IMR-90 (cell line): ENCODE data around the gene SFXN2. TPM values are rescaled to one million over a fixed set of nuclear protein-coding genes. Genes with fewer than 3 reads are reported as not detected.

Source experiments
- ATAC-seq: fragments of 200-7000 bp; cut with Tn5 transposase; 2 replicates; pipeline ENCODE4 v1.9.1; 2020; ENCODE audit warnings: low read depth, mild to moderate bottlenecking, moderate library complexity
- BruUV-seq: library from RNA; stranded (reverse); fragments of 400-500 nt; replicated peaks from 2 replicates; lab custom pipeline; 2021; lab: Mats Ljungman, UMichigan
- CTCF ChIA-PET: fragments of 300-600 bp; formaldehyde crosslinking; extraction: SDS; loops from one replicate; lab custom pipeline; 2021; ENCODE audit warnings: antibody characterized with exemption; lab: Yijun Ruan, JAX
- POLR2A ChIA-PET: fragments of 300-600 bp; sonication (Branson Sonifier 250); formaldehyde crosslinking; loops from one replicate; lab custom pipeline; 2022; ENCODE audit warnings: antibody characterized with exemption; ENCODE audit not compliant: unreplicated experiment; lab: Charles Lee
- DNase-seq: peaks from one replicate; pipeline ENCODE4 v3.0.0; 2013
- H2AFZ ChIP-seq: replicated peaks from 2 replicates; pipeline ENCODE3; 2013; ENCODE audit warnings: low read length, mild to moderate bottlenecking; ENCODE audit not compliant: poor library complexity
- H2AK5ac ChIP-seq: 2 replicates; pipeline ENCODE4 v1.6.1; 2013; ENCODE audit warnings: low read depth, low read length, inconsistent platforms
- H2AK9ac ChIP-seq: replicated peaks from 2 replicates; pipeline ENCODE3; 2013; ENCODE audit warnings: mild to moderate bottlenecking, low read depth, low read length, moderate library complexity; ENCODE audit not compliant: poor library complexity
- H2BK120ac ChIP-seq: 2 replicates; pipeline ENCODE4 v1.6.1; 2013; ENCODE audit warnings: low read depth, low read length, inconsistent platforms
- H2BK15ac ChIP-seq: 3 replicates; pipeline ENCODE4 v1.6.1; 2013; ENCODE audit warnings: low read depth, low read length, inconsistent platforms
- H2BK20ac ChIP-seq: 2 replicates; pipeline ENCODE4 v1.6.1; 2013; ENCODE audit warnings: low read depth, mild to moderate bottlenecking, inconsistent platforms, low read length, moderate library complexity
- H2BK5ac ChIP-seq: 2 replicates; pipeline ENCODE4 v1.6.1; 2013; ENCODE audit warnings: mild to moderate bottlenecking, low read depth, low read length, inconsistent platforms; ENCODE audit not compliant: poor library complexity, severe bottlenecking
- H3K14ac ChIP-seq: replicated peaks from 2 replicates; pipeline ENCODE4 v1.6.1; 2013; ENCODE audit warnings: low read depth, low read length, inconsistent platforms
- H3K18ac ChIP-seq: 2 replicates; pipeline ENCODE4 v1.6.1; 2013; ENCODE audit warnings: low read depth, low read length, control low read depth
- H3K23ac ChIP-seq: 2 replicates; pipeline ENCODE4 v1.6.1; 2013; ENCODE audit warnings: low read depth, low read length, inconsistent platforms
- H3K27ac ChIP-seq: 2 replicates; pipeline ENCODE4 v1.5.1; 2013; ENCODE audit warnings: mild to moderate bottlenecking, control low read depth, low read length; ENCODE audit not compliant: insufficient read depth
- H3K27me3 ChIP-seq: 2 replicates; pipeline ENCODE4 v1.6.1; 2013; ENCODE audit warnings: low read length; ENCODE audit not compliant: control insufficient read depth, insufficient read depth
- H3K36me3 ChIP-seq: 2 replicates; pipeline ENCODE4 v1.6.1; 2013; ENCODE audit warnings: low read length, mixed read lengths; ENCODE audit not compliant: control insufficient read depth, insufficient read depth
- H3K4ac ChIP-seq: 2 replicates; pipeline ENCODE4 v1.6.1; 2013; ENCODE audit warnings: low read depth, low read length, inconsistent platforms
- H3K4me1 ChIP-seq: 2 replicates; pipeline ENCODE4 v1.6.1; 2013; ENCODE audit warnings: low read length, mixed read lengths; ENCODE audit not compliant: control insufficient read depth, insufficient read depth
- H3K4me2 ChIP-seq: 2 replicates; pipeline ENCODE4 v1.6.1; 2013; ENCODE audit warnings: low read depth, mild to moderate bottlenecking, control low read depth, low read length, moderate library complexity
- H3K4me3 ChIP-seq: 2 replicates; pipeline ENCODE4 v1.5.1; 2013; ENCODE audit warnings: low read depth, mild to moderate bottlenecking, control low read depth, low read length, moderate library complexity; ENCODE audit not compliant: insufficient read depth
- H3K56ac ChIP-seq: 2 replicates; pipeline ENCODE4 v1.6.1; 2013; ENCODE audit warnings: low read length, inconsistent platforms; ENCODE audit not compliant: insufficient read depth; ENCODE audit errors: extremely low read depth
- H3K79me1 ChIP-seq, 2 experiments: 2 replicates each; pipeline ENCODE4 v1.6.1; 2013; ENCODE audit warnings: low read length in 2 of 2, inconsistent platforms in 1 of 2, low read depth in 1 of 2
- H3K9ac ChIP-seq: 2 replicates; pipeline ENCODE4 v1.6.1; 2013; ENCODE audit warnings: low read depth, low read length, control low read depth
- H3K9me1 ChIP-seq: 2 replicates; pipeline ENCODE4 v1.6.1; 2013; ENCODE audit warnings: low read length, inconsistent platforms; ENCODE audit not compliant: insufficient read depth
- H3K9me3 ChIP-seq: 2 replicates; pipeline ENCODE4 v1.6.1; 2013; ENCODE audit warnings: low read length; ENCODE audit not compliant: control insufficient read depth, insufficient read depth
- H4K20me1 ChIP-seq: 2 replicates; pipeline ENCODE4 v1.6.1; 2013; ENCODE audit warnings: low read length, inconsistent platforms; ENCODE audit not compliant: insufficient read depth
- H4K5ac ChIP-seq: 2 replicates; pipeline ENCODE4 v1.6.1; 2013; ENCODE audit warnings: mild to moderate bottlenecking, low read depth, low read length, control low read depth
- H4K8ac ChIP-seq, 2 experiments: 2 replicates each; pipeline ENCODE4 v1.6.1; 2013; ENCODE audit warnings: low read depth in 2 of 2, low read length in 2 of 2, control low read depth in 1 of 2, inconsistent platforms in 1 of 2
- H4K91ac ChIP-seq: 2 replicates; pipeline ENCODE4 v1.6.1; 2013; ENCODE audit warnings: low read depth, low read length, inconsistent platforms; ENCODE audit not compliant: insufficient read depth
- CEBPB ChIP-seq: IDR thresholded peaks from 2 replicates; pipeline ENCODE4 v1.6.1; 2012; ENCODE audit warnings: low read depth, low read length, improper control_type of control experiment
- CHD1 ChIP-seq: IDR thresholded peaks from 2 replicates; pipeline ENCODE4 v1.6.1; 2012; ENCODE audit warnings: low read depth, low read length, improper control_type of control experiment
- ELK1 ChIP-seq: fragments of 150-350 bp; IDR thresholded peaks from 2 replicates; pipeline ENCODE4 v1.6.1; 2016; ENCODE audit warnings: low read depth, mild to moderate bottlenecking, low read length, moderate library complexity, borderline replicate concordance
- FOS ChIP-seq: fragments of 150-350 bp; IDR thresholded peaks from 2 replicates; pipeline ENCODE4 v1.6.1; 2016; ENCODE audit warnings: low read depth, low read length
- MAFK ChIP-seq: IDR thresholded peaks from 2 replicates; pipeline ENCODE4 v1.6.1; 2012; ENCODE audit warnings: low read depth, low read length, improper control_type of control experiment
- MAZ ChIP-seq: IDR thresholded peaks from 2 replicates; pipeline ENCODE4 v1.6.1; 2012; ENCODE audit warnings: low read depth, mild to moderate bottlenecking, low read length, improper control_type of control experiment, moderate library complexity, borderline replicate concordance
- MXI1 ChIP-seq: IDR thresholded peaks from 2 replicates; pipeline ENCODE4 v1.6.1; 2012; ENCODE audit warnings: low read depth, mild to moderate bottlenecking, low read length, moderate library complexity, borderline replicate concordance
- NFE2L2 ChIP-seq: fragments of 150-350 bp; IDR thresholded peaks from 2 replicates; pipeline ENCODE4 v1.6.1; 2016; ENCODE audit warnings: low read depth, mild to moderate bottlenecking, low read length
- POLR2A ChIP-seq: IDR thresholded peaks from 2 replicates; pipeline ENCODE4 v1.6.1; 2012; ENCODE audit warnings: mild to moderate bottlenecking, low read depth, low read length
- RFX5 ChIP-seq: IDR thresholded peaks from 2 replicates; pipeline ENCODE4 v1.8.0; 2012; ENCODE audit warnings: low read depth, mild to moderate bottlenecking, low read length, moderate library complexity
- USF2 ChIP-seq: fragments of 150-350 bp; IDR thresholded peaks from 2 replicates; pipeline ENCODE4 v1.6.1; 2017; ENCODE audit warnings: mild to moderate bottlenecking, antibody characterized with exemption, low read length, low read depth
- WGBS, 2 experiments: methylation state at CpG; one replicate each; pipeline versions ENCODE4 v1.1.5 to v1.1.7; 2013; ENCODE audit warnings: missing lambda C conversion rate in 2 of 2; ENCODE audit not compliant: insufficient read length in 1 of 2; ENCODE audit errors: extremely low coverage in 2 of 2; 5-methylcytosine and 5-hydroxymethylcytosine counted together
- dilution Hi-C: fragments of 300-500 bp; cut with HindIII; formaldehyde crosslinking; loops from one replicate; pipeline ENCODE4 v1.14.3; 2018; ENCODE audit warnings: low sequenced_read_pairs; ENCODE audit not compliant: unreplicated experiment
- in situ Hi-C: fragments of 300-500 bp; cut with MboI; formaldehyde crosslinking; loops from 3 replicates; pipeline ENCODE4 v1.14.3; 2019; ENCODE audit warnings: low sequenced_read_pairs, inconsistent platforms, mixed read lengths
- intact Hi-C: fragments of 100-400 bp; cut with micrococcal nuclease; formaldehyde crosslinking; loops from 2 replicates; pipeline ENCODE4 v1.10.0; 2022
- polyA plus RNA-seq, 3 experiments: library from polyadenylated mRNA; depleted of rRNA; stranded (reverse); fragments of >200 nt; gene quantifications; 2 replicates each; pipeline ENCODE4 v1.2.3, GENCODE V29; 2012; ENCODE audit warnings: low replicate concordance in 1 of 3
- total RNA-seq: library from RNA; depleted of rRNA; stranded (reverse); fragments of >200 nt; gene quantifications from 2 replicates; pipeline ENCODE4 v1.2.3, GENCODE V29; 2012

SFXN2 gene
- total and polyA plus RNA-seq, 2 of the 4 experiments (the other 2 are of a cell fraction) = 6.9 to 11.7 TPM

- H3K27ac ChIP-seq = no peak overlapping the region; the same call in 1 of the 2 replicates
- no peaks in the 10 kb centered on the region for H3K27me3 ChIP-seq
- H3K9ac ChIP-seq = no peak overlapping the region
- no peak for TF ChIP-seq CHD1
- TF ChIP-seq RFX5 = no peak
- TF ChIP-seq FOS = no peak
- TF ChIP-seq MAFK = no peak
- no peak for TF ChIP-seq NFE2L2
- TF ChIP-seq ELK1 = no peak
- no peak for TF ChIP-seq USF2
- TF ChIP-seq MAZ = no peak
- TF ChIP-seq MXI1 = no peak
- no peak for TF ChIP-seq CEBPB
- no peak for TF ChIP-seq POLR2A
- no peak overlapping the region for H2AFZ ChIP-seq
- H2AK5ac ChIP-seq = no peak overlapping the region
- no peak overlapping the region for H2BK5ac ChIP-seq
- 70% methylated on average over 2 of the region's 6 CpGs; no CpG with 5 or more reads in 1 of the 2 experiments for WGBS, 2 experiments
- in situ Hi-C loops = no loop called here
- H4K5ac ChIP-seq = no peak overlapping the region; the same call in 1 of the 2 replicates
- DNase-seq (peak; percentile 41), ATAC-seq (no peak)
- H2BK15ac ChIP-seq = no peak overlapping the region
- peaks cover 5% of the 10 kb centered on the region for H3K36me3 ChIP-seq
- H3K56ac ChIP-seq = no peak overlapping the region
- H3K9me1 ChIP-seq = peaks cover 20% of the 10 kb centered on the region
- H2BK120ac ChIP-seq = no peak overlapping the region
- H3K14ac ChIP-seq = no peak overlapping the region
- peaks cover 75% of the 10 kb centered on the region for H4K20me1 ChIP-seq
- no peaks in the 10 kb centered on the region for H3K9me3 ChIP-seq
- peaks cover 42 to 70% of the 10 kb centered on the region in 2 experiments for H3K79me1 ChIP-seq
- intact Hi-C loops = no loop called here
- H3K4me3 ChIP-seq = no peak overlapping the region
- H2BK20ac ChIP-seq = no peak overlapping the region
- CTCF ChIA-PET = interaction anchor here (1.0 kb wide), 1 partner anchor 11 kb away, joined by 3 read pairs; no protein-coding TSS in a partner anchor
- H3K23ac ChIP-seq = no peak overlapping the region
- no peak overlapping the region for H3K18ac ChIP-seq
- no peak overlapping the region for H2AK9ac ChIP-seq
- no peak overlapping the region for H4K91ac ChIP-seq
- H4K8ac ChIP-seq = no peak overlapping the region
- BruUV-seq = no TSS peak
- dilution Hi-C loops = no loop called here
- H3K4me1 ChIP-seq = peaks cover 13% of the 10 kb centered on the region; the same call in 1 of the 2 replicates
- POLR2A ChIA-PET = no interaction called here
- no peak overlapping the region; the same call in 1 of the 2 replicates for H3K4me2 ChIP-seq
- no peak overlapping the region for H3K4ac ChIP-seq
Observed at GRCh38 chr10:102764470-102765161, 50.2 kb downstream of the SFXN2 start.
